GM12872 (cell line): Measurements from ENCODE around the gene PACS1.

Experiments used
- TF ChIP-seq, protein P1 (sequence below): IDR thresholded peaks from 3 replicates; pipeline ENCODE4 v1.5.1; 2011; ENCODE audit warnings: low read depth, mild to moderate bottlenecking, low read length, moderate library complexity; ENCODE audit not compliant: insufficient read depth

PACS1 gene

DNA sequence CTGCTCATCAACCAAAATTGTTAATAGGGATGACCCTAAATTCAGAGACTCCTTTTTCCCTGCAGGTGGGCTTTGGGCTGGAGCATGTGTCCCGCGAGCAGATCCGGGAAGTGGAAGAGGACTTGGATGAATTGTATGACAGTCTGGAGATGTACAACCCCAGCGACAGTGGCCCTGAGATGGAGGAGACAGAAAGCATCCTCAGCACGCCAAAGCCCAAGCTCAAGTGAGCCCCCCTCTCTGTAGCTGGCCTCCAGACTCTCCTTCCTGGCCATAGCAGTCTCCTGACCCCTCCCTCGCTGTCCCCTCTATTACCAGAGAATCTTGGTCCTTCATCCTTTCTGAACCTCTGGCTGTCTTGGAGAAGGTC lies 150.5 kb downstream of the PACS1 start:
- TF ChIP-seq, protein P1, sequence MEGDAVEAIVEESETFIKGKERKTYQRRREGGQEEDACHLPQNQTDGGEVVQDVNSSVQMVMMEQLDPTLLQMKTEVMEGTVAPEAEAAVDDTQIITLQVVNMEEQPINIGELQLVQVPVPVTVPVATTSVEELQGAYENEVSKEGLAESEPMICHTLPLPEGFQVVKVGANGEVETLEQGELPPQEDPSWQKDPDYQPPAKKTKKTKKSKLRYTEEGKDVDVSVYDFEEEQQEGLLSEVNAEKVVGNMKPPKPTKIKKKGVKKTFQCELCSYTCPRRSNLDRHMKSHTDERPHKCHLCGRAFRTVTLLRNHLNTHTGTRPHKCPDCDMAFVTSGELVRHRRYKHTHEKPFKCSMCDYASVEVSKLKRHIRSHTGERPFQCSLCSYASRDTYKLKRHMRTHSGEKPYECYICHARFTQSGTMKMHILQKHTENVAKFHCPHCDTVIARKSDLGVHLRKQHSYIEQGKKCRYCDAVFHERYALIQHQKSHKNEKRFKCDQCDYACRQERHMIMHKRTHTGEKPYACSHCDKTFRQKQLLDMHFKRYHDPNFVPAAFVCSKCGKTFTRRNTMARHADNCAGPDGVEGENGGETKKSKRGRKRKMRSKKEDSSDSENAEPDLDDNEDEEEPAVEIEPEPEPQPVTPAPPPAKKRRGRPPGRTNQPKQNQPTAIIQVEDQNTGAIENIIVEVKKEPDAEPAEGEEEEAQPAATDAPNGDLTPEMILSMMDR, result no peak

DNA sequence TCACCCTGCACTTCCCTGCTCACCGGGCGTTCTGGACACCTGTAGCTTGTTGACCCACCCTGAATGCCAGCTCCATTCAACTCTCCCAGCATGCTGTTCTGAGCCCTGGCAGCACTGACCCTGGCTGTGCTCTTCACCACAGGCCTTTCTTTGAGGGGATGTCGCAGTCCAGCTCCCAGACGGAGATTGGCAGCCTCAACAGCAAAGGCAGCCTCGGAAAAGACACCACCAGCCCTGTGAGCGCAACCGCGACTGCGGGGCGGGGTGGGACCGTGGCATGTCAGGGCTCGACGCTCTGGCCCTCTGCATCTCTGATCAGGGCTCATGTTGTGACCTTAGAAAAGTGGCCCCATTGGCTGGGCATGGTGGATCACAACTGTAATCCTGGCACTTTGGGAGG lies 150.9 kb downstream of the PACS1 start:
- TF ChIP-seq, protein P1, result no peak

DNA sequence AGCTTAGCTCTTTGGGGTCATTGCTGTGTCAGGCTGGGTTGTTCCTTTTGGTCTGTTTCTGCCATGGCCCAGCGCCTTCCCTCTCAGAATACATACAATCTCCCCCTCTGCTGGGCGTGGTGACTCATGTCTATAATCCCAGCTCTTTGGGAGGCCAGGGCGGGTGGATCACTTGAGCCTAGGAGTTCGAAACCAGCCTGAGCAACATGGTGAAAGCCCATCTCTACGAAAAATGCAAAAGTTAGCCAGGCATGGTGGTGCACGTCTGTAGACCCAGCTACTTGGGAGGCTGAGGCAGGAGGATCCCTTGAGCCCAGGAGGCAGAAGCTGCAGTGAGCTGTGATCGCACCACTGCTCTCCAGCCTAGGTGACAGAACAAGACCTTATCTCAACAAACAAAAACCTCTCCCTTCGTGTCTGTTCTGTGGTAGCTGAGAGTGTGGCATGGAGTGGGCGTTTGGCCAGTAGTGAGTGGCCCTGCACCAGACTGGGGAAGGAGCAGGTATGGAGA lies 151.7 kb downstream of the PACS1 start:
- TF ChIP-seq, protein P1, result no peak

DNA sequence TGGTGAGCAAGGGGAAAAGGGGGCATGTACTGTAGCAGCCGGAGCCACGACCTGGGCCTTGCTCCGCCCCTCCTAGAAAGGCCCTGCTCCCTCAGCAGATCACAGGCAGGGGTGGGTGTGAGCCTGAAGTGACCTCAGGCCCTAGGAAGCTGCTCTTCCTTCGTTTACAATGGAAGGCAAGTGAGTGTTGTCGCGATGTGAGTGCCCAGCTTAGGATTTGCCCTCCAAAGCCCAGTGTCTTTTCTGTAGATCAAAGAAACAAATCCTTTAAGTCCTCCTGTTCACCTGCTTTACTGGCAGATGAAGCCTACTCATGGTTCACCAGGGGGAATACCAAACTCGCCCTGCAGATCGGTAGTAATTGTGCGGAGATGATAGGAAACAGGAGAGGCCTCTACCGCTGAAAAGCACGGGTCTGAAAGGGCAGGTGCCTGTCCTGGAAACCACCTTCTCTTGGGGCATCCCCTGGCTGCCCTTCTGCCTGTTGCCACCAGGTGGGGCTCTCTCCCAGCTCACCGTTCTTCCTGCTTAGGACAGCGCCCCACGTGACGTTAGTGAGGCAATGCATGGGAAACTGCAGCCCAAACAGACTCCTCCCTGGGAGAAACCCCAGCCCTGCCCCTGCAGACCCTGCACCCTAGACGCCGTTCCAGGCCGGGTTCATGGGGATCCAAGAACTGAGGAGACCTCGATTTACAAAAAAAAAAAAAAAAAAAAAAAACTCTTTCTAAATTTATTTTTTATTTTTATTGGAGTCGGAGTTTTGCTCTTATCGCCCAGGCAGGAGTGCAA lies 152.5 kb downstream of the PACS1 start:
- TF ChIP-seq, protein P1, result peak; percentile 100

DNA sequence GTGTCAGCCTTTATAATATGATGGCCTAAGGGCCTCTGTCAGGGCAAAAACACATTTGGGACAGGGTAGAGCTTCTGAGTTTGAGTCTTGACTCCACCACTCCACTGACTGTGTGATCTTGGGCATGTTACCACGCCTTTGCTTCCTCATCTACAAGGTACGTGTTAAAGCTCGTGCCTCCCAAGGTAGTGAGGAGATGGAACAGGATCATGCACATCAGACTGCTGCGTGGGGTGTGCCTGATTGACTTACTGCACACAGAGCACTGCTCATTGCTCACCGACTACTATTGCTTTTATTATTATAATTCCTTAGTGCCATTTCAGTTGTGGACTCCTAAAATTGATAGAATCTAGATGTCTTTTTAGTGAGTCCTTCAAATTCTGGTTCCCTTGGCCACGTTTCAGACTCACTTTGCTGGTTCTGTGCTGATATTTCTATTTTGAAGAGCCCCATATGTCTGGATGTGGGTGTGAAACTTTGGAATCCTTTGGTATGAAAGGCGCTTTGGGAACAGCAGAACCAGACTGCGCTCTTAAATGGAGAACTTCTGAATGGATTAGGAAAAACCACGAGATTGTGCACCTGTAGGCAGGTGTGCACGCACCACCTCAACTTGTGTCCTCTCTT lies 154.3 kb downstream of the PACS1 start:
- TF ChIP-seq, protein P1, result no peak

DNA sequence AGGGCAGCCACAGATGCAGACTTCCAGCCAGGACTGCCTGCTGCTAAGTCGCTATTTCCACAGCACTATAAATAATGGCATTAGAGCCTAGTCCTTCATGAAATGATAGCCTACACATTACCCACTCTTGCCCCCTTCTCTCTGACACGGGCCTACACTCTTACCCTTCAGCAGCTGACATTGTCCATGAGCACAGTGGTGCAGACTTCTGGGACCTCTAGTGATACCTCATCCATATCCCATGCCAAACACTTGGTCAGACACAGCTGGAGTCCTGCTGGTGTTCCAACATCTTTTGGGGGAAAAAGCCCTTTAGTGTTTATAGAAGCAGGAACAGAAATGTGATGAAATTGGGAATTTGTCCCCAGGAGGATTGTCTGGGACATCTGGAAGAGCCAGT lies 155.0 kb downstream of the PACS1 start:
- TF ChIP-seq, protein P1, result no peak

DNA sequence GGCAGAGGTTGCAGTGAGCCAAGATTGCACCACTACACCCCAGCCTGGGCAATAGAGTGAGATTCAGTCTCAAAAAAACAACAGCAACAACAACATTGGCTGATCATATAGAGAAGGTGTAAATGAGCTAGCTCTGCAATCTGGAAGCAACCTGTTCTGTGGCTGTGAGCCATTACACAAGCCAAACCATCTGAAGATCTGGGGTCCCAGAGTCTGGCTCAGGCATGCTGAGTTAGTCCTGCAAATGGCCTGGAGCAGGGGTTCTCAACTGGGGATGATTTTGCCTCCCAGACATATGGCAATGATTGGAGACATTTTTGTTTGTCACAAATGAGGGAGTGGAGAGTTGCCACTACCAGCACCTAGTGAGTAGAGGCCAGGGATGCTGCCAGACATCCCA lies 156.0 kb downstream of the PACS1 start:
- TF ChIP-seq, protein P1, result no peak
